HepG2 (cell line): ENCODE measurements around the gene GMEB2. TPM values are rescaled to one million over a fixed set of nuclear protein-coding genes. Genes with fewer than 3 reads are reported as not detected.

Experiments used
- ATF2 ChIP-seq: sonication (generic); formaldehyde crosslinking; IDR thresholded peaks from 2 replicates; pipeline ENCODE4 v1.4.0; 2020; ENCODE audit warnings: missing genetic modification reagents
- BCL3 ChIP-seq: sonication (generic); formaldehyde crosslinking; IDR thresholded peaks from 2 replicates; pipeline ENCODE4 v1.5.1; 2020; ENCODE audit warnings: mild to moderate bottlenecking, missing genetic modification reagents, moderate library complexity
- BCLAF1 ChIP-seq: fragments of 450-650 bp; IDR thresholded peaks from 2 replicates; pipeline ENCODE4 v1.6.1; 2017; ENCODE audit warnings: mild to moderate bottlenecking
- ELF4 ChIP-seq: sonication (generic); formaldehyde crosslinking; IDR thresholded peaks from 2 replicates; pipeline ENCODE4 v1.5.0; 2020; ENCODE audit warnings: missing genetic modification reagents, mild to moderate bottlenecking, moderate library complexity, borderline replicate concordance
- FOXC1 ChIP-seq: sonication (generic); formaldehyde crosslinking; IDR thresholded peaks from 2 replicates; pipeline ENCODE4 v1.8.0; 2022; ENCODE audit warnings: mild to moderate bottlenecking, missing genetic modification reagents, borderline replicate concordance
- HOXD1 ChIP-seq: sonication (generic); formaldehyde crosslinking; IDR thresholded peaks from 2 replicates; pipeline ENCODE4 v1.5.0; 2020; ENCODE audit warnings: missing genetic modification reagents
- KAT7 ChIP-seq: IDR thresholded peaks from 2 replicates; pipeline ENCODE4 v1.6.1; 2018; ENCODE audit warnings: borderline replicate concordance, missing compliant biosample characterization
- MAFF ChIP-seq: IDR thresholded peaks from 2 replicates; pipeline ENCODE4 v1.6.1; 2011; ENCODE audit warnings: low read depth, low read length, improper control_type of control experiment
- MAFK ChIP-seq, 2 experiments: IDR thresholded peaks in 1 of 2; conservative IDR thresholded peaks in 1 of 2; 2 replicates each; pipeline ENCODE4 v1.6.1; 2011; ENCODE audit warnings: improper control_type of control experiment in 2 of 2, low read length in 2 of 2
- MED8 ChIP-seq: sonication (generic); formaldehyde crosslinking; IDR thresholded peaks from 2 replicates; pipeline ENCODE4 v1.8.1; 2023; ENCODE audit warnings: mild to moderate bottlenecking, missing genetic modification reagents; ENCODE audit not compliant: insufficient replicate concordance
- MIER2 ChIP-seq: IDR thresholded peaks from 2 replicates; pipeline ENCODE4 v1.6.1; 2016; ENCODE audit warnings: missing biosample characterization, missing genetic modification reagents
- NR0B2 ChIP-seq: sonication (generic); formaldehyde crosslinking; IDR thresholded peaks from 2 replicates; pipeline ENCODE4 v1.4.0; 2020; ENCODE audit warnings: mild to moderate bottlenecking, missing genetic modification reagents
- NR3C1 ChIP-seq: sonication (generic); formaldehyde crosslinking; IDR thresholded peaks from 2 replicates; pipeline ENCODE4 v1.4.0; 2020; ENCODE audit warnings: missing genetic modification reagents
- PHF21A ChIP-seq: sonication (generic); formaldehyde crosslinking; IDR thresholded peaks from 2 replicates; pipeline ENCODE4 v1.5.0; 2020; ENCODE audit warnings: mild to moderate bottlenecking, missing genetic modification reagents
- RAD21 ChIP-seq: fragments of 450-650 bp; formaldehyde crosslinking; IDR thresholded peaks from 2 replicates; pipeline ENCODE4 v1.5.0; 2020; ENCODE audit warnings: mild to moderate bottlenecking
- SRF ChIP-seq: IDR thresholded peaks from 2 replicates; pipeline ENCODE4 v1.6.1; 2011; ENCODE audit warnings: mild to moderate bottlenecking, low read depth, low read length, moderate library complexity
- TARDBP ChIP-seq: sonication (generic); formaldehyde crosslinking; IDR thresholded peaks from 2 replicates; pipeline ENCODE4 v1.8.0; 2022; ENCODE audit warnings: mild to moderate bottlenecking, missing genetic modification reagents
- WIZ ChIP-seq: sonication (generic); formaldehyde crosslinking; IDR thresholded peaks from 2 replicates; pipeline ENCODE4 v1.5.1; 2020; ENCODE audit warnings: mild to moderate bottlenecking, missing genetic modification reagents
- ZBTB42 ChIP-seq: sonication (generic); formaldehyde crosslinking; IDR thresholded peaks from 2 replicates; pipeline ENCODE4 v1.5.0; 2020; ENCODE audit warnings: mild to moderate bottlenecking, missing genetic modification reagents
- ZNF101 ChIP-seq: sonication (generic); formaldehyde crosslinking; IDR thresholded peaks from 2 replicates; pipeline ENCODE4 v1.4.0; 2020; ENCODE audit warnings: mild to moderate bottlenecking, low read depth, missing genetic modification reagents, borderline replicate concordance
- ZNF17 ChIP-seq: sonication (generic); formaldehyde crosslinking; IDR thresholded peaks from 2 replicates; pipeline ENCODE4 v1.5.0; 2020; ENCODE audit warnings: mild to moderate bottlenecking, missing genetic modification reagents
- ZNF232 ChIP-seq: sonication (generic); formaldehyde crosslinking; IDR thresholded peaks from 2 replicates; pipeline ENCODE4 v1.4.0; 2020; ENCODE audit warnings: missing genetic modification reagents, borderline replicate concordance
- ZNF768 ChIP-seq: sonication (generic); formaldehyde crosslinking; IDR thresholded peaks from 2 replicates; pipeline ENCODE4 v1.4.0; 2020; ENCODE audit warnings: missing genetic modification reagents
- polyA plus RNA-seq, 8 experiments: library from polyadenylated mRNA; depleted of rRNA in 3 of 8; stranded (reverse) in 7 of 8; unstranded in 1 of 8; fragments of >200 nt; fragmentation: Illumina TruSeq in 4 of 8; extraction: Trizol in 4 of 8; gene quantifications; 2 replicates each; pipeline versions ENCODE4 v1.2.1 to v1.2.3, GENCODE V29; 2011 to 2016; ENCODE audit warnings: low read depth in 4 of 8, missing spikeins in 1 of 8, mixed read lengths in 1 of 8; ENCODE audit not compliant: insufficient read depth in 1 of 8
- total RNA-seq, 5 experiments: library from RNA; depleted of rRNA; stranded (reverse); fragments of >200 nt; fragmentation: Illumina TruSeq; extraction: Trizol; gene quantifications; 2 replicates each; pipeline ENCODE4 v1.2.3, GENCODE V29; 2016; ENCODE audit warnings: low read depth in 1 of 5
- TF ChIP-seq, protein P1 (sequence below): sonication (generic); formaldehyde crosslinking; IDR thresholded peaks from 2 replicates; pipeline ENCODE4 v1.4.0; 2020; ENCODE audit warnings: missing genetic modification reagents; ENCODE audit errors: not compliant biosample characterization

Gene GMEB2
- total and polyA plus RNA-seq, 2 of the 13 experiments (the other 11 are each of a cell fraction or from before 2014, with no cell fraction given): 10.6 to 12.4 TPM

- TF ChIP-seq ZNF101 (CRISPR knock-in tag) (no peak), PHF21A (0 out of 2 replicates have a peak, but pooled peaks have one; percentile 22), ZNF768 (CRISPR knock-in tag) (peak; percentile 71; the same call in 1 of the 2 replicates), ELF4 (CRISPR knock-in tag) (no peak), BCL3 (peak; percentile 75; the same call in 1 of the 2 replicates), MAFF (no peak), ATF2 (no peak), ZBTB42 (CRISPR knock-in tag) (no peak), TARDBP (peak; percentile 61; the same call in 1 of the 2 replicates), ZNF232 (peak; percentile 66; the same call in 1 of the 2 replicates), FOXC1 (CRISPR knock-in tag) (peak; percentile 60), MAFK (conservative IDR thresholded peaks at IDR 0.05 in 1 of 2, IDR thresholded peaks at IDR 0.05 in 1 of 2; ENCODE audit: low read length in 2 of 2) (no peak), BCLAF1 (no peak), KAT7 (peak; percentile 17; the same call in 1 of the 2 replicates), SRF (no peak), MIER2 (CRISPR knock-in tag) (no peak), MED8 (no peak), WIZ (CRISPR knock-in tag) (no peak), NR3C1 (CRISPR knock-in tag) (no peak), HOXD1 (peak; percentile 69; the same call in 1 of the 2 replicates), RAD21 (CRISPR knock-in tag) (no peak), ZNF17 (no peak), NR0B2 (CRISPR knock-in tag) (no peak; the same call in 1 of the 2 replicates)
- TF ChIP-seq, protein P1, sequence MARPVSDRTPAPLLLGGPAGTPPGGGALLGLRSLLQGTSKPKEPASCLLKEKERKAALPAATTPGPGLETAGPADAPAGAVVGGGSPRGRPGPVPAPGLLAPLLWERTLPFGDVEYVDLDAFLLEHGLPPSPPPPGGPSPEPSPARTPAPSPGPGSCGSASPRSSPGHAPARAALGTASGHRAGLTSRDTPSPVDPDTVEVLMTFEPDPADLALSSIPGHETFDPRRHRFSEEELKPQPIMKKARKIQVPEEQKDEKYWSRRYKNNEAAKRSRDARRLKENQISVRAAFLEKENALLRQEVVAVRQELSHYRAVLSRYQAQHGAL (CRISPR knock-in tag): no peak
Observed at GRCh38 chr20:63574156-63574828, 52.6 kb downstream of the GMEB2 start, which contains the start of gene HELZ2 (continued).
